Activated CD8-positive, alpha-beta memory T cell treated with anti-CD3 and anti-CD28 coated beads, Interleukin-2, amount 50 U/mL, for 24 hours (primary cell): ENCODE data around the gene TRHDE.

Experiments
- DNase-seq: peaks from one replicate; pipeline ENCODE4 v3.0.0-alpha.2; 2020; ENCODE audit errors: extremely low read depth

The TRHDE gene

DNA sequence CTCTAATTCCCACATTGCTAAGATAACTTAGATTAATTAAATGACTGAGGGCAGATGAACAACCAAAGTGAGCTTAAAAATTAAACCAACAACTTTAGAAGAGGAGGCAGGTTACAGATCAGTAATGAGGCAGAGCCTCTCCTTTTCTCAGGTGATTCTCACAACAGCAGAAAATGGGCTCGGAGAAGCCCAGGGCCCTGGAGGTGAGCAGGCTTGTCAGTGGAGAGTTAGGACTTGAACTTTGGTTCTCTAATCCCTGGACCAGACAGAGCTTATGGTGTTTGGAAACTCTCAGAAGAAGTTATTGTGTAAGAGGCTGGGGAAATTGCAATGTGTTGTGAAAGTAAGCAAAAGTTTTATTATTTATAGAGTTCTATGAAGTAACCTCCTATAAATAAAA is 2.8 kb downstream of the TRHDE start:
- no peak for DNase-seq

DNA sequence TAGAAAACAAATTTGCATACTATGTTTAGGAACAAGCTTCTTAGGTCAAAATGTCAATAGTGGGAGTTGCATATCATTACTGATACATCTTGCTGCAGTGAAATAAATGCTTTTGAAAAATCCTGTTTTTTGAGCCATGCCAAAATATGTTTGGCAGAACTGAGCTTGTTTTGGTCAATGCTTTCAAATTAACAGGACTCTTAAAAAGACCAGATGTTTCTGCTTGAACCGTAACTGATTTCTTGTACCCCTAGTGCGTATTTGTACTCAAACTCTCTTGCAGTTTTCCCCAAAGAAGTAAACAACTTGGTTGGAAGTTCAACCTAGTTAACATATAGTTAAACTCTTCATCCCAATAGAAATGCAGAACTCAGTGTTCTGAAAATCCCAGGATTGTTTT is 3.4 kb downstream of the TRHDE start:
- no peak for DNase-seq

DNA sequence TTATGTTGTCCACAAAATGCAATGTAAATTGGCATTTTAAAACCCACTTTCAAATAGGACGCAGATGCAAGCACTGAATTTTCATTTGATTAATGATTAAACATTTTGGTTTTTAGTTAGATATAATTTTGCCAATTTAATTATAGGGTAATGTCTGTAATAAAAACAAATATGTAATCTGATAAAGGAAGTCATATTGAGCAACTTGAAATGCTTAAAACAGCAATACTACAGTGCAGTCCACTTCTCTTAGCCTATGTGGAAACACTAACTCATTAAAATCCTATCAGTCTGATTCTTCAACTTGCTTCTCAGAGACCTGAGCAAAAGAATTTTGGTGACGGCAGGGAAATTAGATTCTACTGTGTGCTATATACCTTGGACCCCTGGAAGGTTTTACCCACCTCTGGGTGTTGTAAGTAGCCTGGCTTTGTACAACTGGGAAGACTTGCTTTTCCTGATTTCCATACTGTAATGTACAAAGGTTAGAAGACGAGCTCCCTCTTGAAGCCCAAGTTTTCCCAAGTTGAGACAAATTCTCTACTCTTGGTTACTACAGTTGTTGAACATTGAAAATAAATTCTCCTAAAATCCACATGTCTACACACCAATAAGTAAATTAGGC is 4.1 kb downstream of the TRHDE start:
- DNase-seq, result no peak

DNA sequence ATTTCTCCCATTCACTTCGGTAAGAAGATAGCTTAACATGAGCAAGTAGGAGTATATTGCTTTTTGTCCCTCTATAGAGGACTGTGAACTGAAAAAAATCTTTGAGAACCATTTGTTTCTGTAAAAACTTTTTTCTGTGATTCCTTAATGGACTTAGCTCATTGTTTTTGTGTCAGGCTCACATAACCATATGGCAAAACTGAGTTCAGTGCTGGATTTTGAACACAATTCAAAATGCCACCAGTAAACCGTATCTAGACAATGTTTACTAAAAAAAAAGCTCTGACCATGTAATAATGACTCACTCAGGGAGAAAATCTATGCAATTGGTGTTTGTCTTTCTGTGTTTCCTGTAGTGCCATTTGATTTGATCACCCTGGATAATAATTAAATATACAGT is 5.2 kb downstream of the TRHDE start:
- no peak for DNase-seq

DNA sequence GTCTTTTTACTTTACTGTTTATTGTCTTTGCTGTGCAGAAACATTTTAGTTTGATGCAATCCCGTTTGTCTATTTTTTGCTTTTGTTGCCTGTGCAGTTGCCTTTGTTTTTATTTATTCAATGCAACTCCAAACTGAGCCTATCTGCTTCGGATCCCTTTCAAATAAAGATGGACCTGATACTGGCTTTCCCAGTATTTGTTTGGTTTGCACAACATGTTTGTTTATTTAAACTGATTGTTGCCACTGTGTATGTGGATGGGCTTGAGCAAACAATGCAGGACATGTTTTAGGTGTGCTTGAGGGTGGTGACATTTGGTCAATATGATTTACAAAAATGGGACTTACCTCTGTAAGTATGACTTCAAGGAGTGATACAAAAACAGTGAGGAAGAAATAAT is 6.7 kb downstream of the TRHDE start:
- DNase-seq, result no peak

GRCh38 chr12:72281126-72281525 is 9.0 kb downstream of the TRHDE start:
- no peak for DNase-seq

GRCh38 chr12:72282721-72283120 is 10.6 kb downstream of the TRHDE start:
- DNase-seq, result no peak

DNA sequence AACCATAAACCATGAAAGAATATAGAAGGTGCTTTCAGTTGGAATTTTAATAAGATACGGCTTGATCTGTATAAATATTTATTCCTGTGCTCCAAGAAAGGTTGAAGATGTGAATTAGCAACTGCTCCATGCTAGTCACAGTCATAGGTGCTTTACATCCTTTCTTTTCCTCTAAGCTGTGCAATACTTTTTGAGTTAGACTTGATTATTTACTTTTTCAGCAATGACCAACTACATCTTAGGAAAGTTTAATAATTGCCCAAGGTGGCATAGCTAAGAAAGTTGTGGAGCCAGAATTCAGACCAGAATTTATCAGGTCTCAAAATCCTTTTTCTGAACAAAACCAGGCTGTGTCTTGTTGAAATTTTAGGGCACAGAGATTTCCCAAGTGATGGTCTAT is 13.7 kb downstream of the TRHDE start:
- DNase-seq, result no peak

DNA sequence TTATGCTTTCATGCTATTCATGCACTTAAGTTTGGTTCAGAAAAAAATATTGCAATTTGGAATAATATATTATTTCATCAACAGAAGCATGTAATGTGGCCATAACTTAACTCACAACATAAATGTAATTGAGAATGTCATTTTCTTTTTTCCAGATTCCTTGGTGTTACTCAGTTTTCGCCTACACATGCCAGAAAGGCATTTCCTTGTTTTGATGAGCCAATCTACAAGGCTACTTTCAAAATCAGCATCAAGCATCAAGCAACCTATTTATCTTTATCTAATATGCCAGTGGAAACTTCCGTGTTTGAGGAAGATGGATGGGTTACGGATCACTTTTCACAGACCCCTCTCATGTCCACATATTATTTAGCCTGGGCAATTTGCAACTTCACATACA is 14.4 kb downstream of the TRHDE start:
- DNase-seq, result no peak

DNA sequence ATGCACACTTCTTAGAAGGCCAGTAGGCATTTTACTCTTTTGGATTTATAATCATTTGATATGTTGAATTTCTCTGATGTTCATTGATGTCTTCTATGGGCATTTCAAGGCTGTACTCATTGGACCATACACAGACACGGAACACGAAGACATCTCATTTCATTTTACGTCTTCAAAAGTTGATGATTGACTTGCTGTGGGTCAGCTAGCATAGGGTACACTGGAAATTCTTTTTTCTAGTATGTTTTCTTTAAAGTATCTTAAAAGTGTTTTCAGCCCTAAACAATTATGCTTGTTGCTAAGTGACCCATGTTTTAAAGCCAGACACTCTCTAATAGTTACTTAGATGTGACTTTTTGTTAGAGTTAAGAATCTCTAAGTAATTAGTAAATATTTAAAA is 16.3 kb downstream of the TRHDE start:
- no peak for DNase-seq

DNA sequence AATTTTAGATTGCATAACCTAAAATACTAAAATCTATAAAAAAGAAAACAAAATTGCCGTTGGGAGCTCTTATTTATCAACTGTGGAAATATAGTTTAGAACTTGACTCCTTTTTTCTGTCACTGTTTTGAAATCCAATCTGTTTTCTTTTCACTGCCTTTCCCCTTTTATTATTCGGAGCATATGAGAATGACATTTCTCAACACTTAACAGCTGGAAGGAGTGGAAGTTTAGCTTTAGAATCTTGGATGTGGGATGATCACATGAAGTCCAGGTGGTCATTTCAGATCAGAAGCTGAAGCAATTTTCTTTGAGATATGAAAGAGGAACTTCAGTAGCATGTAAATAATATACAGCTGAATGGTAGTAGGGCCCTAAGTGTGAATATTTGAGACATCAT is 16.7 kb downstream of the TRHDE start:
- DNase-seq, result no peak

- DNase-seq, result no peak
Measured at GRCh38 chr12:72289633-72290032, 17.5 kb downstream of the TRHDE start.

- no peak for DNase-seq
Measured at GRCh38 chr12:72291175-72291574, 19.0 kb downstream of the TRHDE start.

DNA sequence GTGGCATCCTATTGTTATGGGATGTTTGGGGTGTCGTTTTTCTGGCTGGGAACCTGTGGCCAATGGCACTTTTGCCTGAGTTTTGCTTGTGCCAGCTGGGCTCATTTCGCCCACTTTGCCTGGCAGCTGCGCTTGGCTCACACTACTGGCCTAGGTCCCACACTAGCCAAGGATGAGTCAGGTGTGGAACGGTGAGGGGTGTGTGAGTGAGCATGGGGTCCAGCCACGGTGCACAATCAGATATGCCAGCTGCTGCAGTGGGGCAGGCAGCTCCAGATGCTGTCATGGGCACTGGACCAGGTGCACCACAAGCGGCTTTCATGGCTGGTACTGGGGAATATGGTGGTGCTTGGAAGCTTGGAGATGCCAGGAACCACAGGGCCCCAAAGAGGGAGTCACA is 21.5 kb downstream of the TRHDE start:
- no peak for DNase-seq

DNA sequence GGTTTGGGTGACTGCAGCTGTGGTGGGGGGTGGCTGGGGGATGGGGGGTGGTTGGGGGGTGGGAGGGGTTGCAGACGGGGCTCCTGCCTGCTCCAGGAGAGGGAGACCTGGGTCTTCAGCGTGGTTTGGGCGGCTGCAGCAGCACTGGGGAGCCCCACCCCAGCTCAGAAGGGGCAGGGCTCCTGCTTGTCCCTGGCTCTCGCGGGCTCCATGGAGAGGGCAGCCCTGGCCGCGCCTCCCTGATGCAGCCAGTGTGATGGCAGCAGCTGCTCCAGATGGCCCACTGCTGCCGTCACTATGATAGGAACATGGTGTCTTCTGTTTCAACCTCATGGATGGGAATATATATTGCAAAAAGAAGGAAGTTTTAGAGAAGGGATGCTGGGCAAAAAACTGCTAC is 22.9 kb downstream of the TRHDE start:
- no peak for DNase-seq

DNA sequence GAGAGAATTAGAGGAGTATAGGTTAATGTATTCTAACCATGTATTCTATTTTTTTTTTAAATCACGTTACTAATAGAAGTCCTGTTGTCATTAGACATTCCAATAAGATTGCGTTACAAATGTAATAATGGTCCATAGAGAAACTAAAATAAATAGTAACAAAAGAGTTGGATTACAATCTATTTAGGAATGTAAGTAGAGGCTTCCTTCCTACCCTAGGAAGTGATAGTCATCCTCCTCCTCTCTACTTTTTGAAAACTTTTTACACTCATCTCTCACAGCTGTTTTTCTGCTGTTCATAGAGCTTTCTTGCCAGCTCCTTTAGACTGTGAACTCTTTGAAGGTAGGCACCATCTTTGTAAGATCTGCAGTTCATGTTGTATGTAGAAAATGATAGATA is 23.6 kb downstream of the TRHDE start:
- DNase-seq, result no peak

GRCh38 chr12:72296389-72296788 is 24.2 kb downstream of the TRHDE start:
- no peak for DNase-seq

DNA sequence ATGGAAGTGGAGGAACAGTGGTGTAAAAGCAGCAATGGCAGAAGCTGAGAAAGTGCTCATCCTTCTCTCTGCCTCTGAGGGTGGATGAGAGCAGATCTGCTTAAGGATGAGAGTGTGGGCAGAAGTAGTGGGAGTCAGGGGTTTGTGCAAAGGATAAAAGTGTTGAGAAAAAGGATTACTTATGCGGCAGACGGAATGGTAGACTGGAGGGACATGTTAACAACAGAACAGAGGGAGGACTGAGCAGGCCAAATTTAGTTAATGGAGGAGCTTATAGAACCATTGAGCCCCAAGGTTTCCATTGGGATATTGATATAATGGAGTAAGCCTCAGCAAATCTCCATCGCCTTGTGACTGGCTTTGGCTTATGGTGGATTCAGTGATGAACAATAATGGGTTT is 25.5 kb downstream of the TRHDE start:
- no peak for DNase-seq

GRCh38 chr12:72300728-72301127 is 28.6 kb downstream of the TRHDE start:
- DNase-seq, result no peak

DNA sequence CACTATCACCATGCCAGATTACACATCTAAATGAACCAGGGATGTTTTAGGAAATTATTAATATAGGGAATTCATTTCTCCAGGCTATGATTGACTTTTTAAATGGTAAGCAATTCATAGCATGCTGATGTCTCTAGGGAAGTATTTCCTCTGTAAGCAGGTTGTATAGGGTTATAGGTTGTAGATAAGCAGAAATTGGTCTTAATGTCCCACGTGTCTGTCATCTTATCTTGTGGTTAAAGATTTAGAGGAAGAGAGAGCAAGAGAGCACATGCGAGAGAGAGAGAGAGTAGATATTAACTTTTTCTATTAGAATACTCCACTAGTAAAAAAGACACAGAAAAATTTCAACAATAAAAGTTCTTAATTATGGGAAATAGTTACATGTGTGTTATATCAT is 32.6 kb downstream of the TRHDE start:
- DNase-seq, result no peak

DNA sequence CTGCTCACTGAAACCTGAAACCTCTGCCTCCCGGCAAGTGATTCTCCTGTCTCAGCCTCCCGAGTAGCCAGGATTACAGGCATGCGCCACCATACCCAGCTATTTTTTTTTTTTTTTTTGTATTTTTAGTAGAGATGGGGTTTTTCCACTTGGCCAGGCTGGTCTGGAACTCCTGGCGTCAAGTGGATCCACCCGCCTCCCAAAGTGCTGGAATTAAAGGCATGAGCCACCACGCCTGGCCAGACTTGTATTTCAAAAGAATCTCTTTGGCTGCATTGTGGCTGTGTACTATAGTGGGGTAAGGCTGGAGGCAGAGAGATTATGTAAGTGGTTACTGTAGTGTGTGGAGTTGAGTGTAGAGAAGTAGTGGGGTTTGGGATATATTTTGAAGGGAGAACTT is 35.1 kb downstream of the TRHDE start:
- no peak for DNase-seq

DNA sequence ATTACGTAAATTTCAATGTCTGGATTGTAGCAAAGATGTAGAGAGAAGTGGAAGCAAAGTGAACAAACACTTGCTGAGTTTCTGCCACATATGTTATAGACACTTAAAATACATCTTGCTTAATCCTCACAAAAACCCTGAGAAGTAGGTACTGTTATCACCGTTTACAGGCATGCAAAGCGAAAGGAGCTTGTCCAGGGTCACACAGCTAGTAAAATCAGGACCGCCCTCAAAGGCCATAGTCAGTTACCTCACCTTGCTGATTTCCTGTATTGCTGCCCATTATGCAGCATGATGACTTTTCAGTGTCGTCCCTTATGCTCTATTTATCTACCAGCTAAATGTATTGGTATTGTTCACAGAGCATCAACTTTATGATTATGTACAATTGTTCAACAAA is 39.8 kb downstream of the TRHDE start:
- DNase-seq, result no peak

GRCh38 chr12:72313806-72314205 is 41.6 kb downstream of the TRHDE start:
- DNase-seq, result no peak

- no peak for DNase-seq
Measured at GRCh38 chr12:72315858-72316257, 43.7 kb downstream of the TRHDE start.

- no peak for DNase-seq
Measured at GRCh38 chr12:72318341-72318740, 46.2 kb downstream of the TRHDE start.
